GM23338 (cell line): ENCODE measurements around the gene NEU4. TPM values are rescaled to one million over a fixed set of nuclear protein-coding genes. Genes with fewer than 3 reads are reported as not detected.
"Not testable (repeated sequence)": the region's sequence is repeated elsewhere in the genome, so short reads cannot be mapped to it uniquely, and the experiment has no call there.

Source experiments
- ATAC-seq: fragments of 200-7000 bp; cut with Tn5 transposase; 3 replicates; pipeline ENCODE4 v1.9.1; 2020
- DNase-seq: peaks from one replicate; pipeline ENCODE4 v3.0.0-alpha.2; 2015; ENCODE audit warnings: low spot score
- H2AFZ ChIP-seq: fragments of 200-600 bp; sonication (generic); 2 replicates; pipeline ENCODE4 v1.8.0; 2016; ENCODE audit warnings: antibody characterized with exemption, mild to moderate bottlenecking, moderate library complexity
- H3F3A ChIP-seq: fragments of 200-600 bp; sonication (generic); replicated peaks from 2 replicates; pipeline ENCODE4 v1.8.0; 2017; ENCODE audit warnings: antibody characterized with exemption, mixed run types, low read depth
- H3K27ac ChIP-seq: fragments of 200-600 bp; sonication (generic); 2 replicates; pipeline ENCODE4 v1.6.1; 2016; ENCODE audit warnings: low read depth
- H3K27me3 ChIP-seq: fragments of 200-600 bp; sonication (generic); 2 replicates; pipeline ENCODE4 v1.8.0; 2016; ENCODE audit warnings: mild to moderate bottlenecking, mixed run types, moderate library complexity; ENCODE audit not compliant: insufficient read depth
- H3K36me3 ChIP-seq: fragments of 200-600 bp; sonication (generic); 2 replicates; pipeline ENCODE4 v1.8.0; 2016; ENCODE audit warnings: mild to moderate bottlenecking; ENCODE audit not compliant: insufficient read depth
- H3K4me1 ChIP-seq: fragments of 200-600 bp; sonication (generic); 2 replicates; pipeline ENCODE4 v1.8.0; 2016; ENCODE audit warnings: mild to moderate bottlenecking, moderate library complexity; ENCODE audit not compliant: insufficient read depth
- H3K4me2 ChIP-seq: fragments of 200-600 bp; sonication (generic); 2 replicates; pipeline ENCODE4 v1.7.1; 2017; ENCODE audit warnings: mixed run types
- H3K4me3 ChIP-seq: fragments of 200-600 bp; sonication (generic); 2 replicates; pipeline ENCODE4 v1.6.1; 2016; ENCODE audit warnings: mixed run types
- H3K79me2 ChIP-seq: fragments of 200-600 bp; sonication (generic); replicated peaks from 2 replicates; pipeline ENCODE4 v1.8.0; 2017; ENCODE audit warnings: mild to moderate bottlenecking; ENCODE audit not compliant: insufficient read depth
- H3K9me2 ChIP-seq: fragments of 200-600 bp; sonication (generic); 2 replicates; pipeline ENCODE4 v1.8.0; 2017; ENCODE audit not compliant: insufficient read depth
- H4K20me1 ChIP-seq: fragments of 200-600 bp; sonication (generic); replicated peaks from 2 replicates; pipeline ENCODE4 v1.8.0; 2017; ENCODE audit warnings: mild to moderate bottlenecking; ENCODE audit not compliant: insufficient read depth
- H3K27ac Mint-ChIP-seq: 2 replicates; pipeline ENCODE4 v1.8.0; 2020; ENCODE audit warnings: inconsistent platforms, mild to moderate bottlenecking, moderate library complexity, mixed read lengths
- H3K27me3 Mint-ChIP-seq: 3 replicates; pipeline ENCODE4 v1.8.0; 2022; ENCODE audit warnings: low read depth, mild to moderate bottlenecking, moderate library complexity, mixed read lengths, inconsistent platforms; ENCODE audit not compliant: insufficient read depth, poor library complexity
- H3K36me3 Mint-ChIP-seq: 3 replicates; pipeline ENCODE4 v1.8.0; 2021; ENCODE audit warnings: low read depth, mild to moderate bottlenecking, inconsistent platforms, moderate library complexity, mixed read lengths
- H3K4me1 Mint-ChIP-seq: 3 replicates; pipeline ENCODE4 v1.8.0; 2020; ENCODE audit warnings: mild to moderate bottlenecking, inconsistent platforms, mixed read lengths
- H3K4me3 Mint-ChIP-seq: 3 replicates; pipeline ENCODE4 v1.8.0; 2021; ENCODE audit warnings: moderate library complexity, mild to moderate bottlenecking, inconsistent platforms, mixed read lengths
- H3K9me3 Mint-ChIP-seq: 3 replicates; pipeline ENCODE4 v1.8.0; 2020; ENCODE audit warnings: moderate library complexity, mild to moderate bottlenecking, inconsistent platforms, mixed read lengths
- CREB1 ChIP-seq: fragments of 250-450 bp; sonication (Bioruptor Pico); IDR thresholded peaks from 2 replicates; pipeline ENCODE4 v1.5.0; 2020; ENCODE audit warnings: low read depth, mild to moderate bottlenecking, moderate library complexity
- CTCF ChIP-seq, 2 experiments: fragments of 200-600 bp in 1 of 2; sonication (generic) in 1 of 2; conservative IDR thresholded peaks; 2 replicates each; pipeline versions ENCODE4 v1.5.1 to v1.6.1; 2016 to 2017; ENCODE audit warnings: antibody characterized with exemption in 2 of 2, low read depth in 2 of 2, mild to moderate bottlenecking in 2 of 2, moderate library complexity in 1 of 2
- ETS1 ChIP-seq: IDR thresholded peaks from 2 replicates; pipeline ENCODE4 v1.6.1; 2016; ENCODE audit warnings: antibody characterized with exemption
- EZH2 ChIP-seq: fragments of 200-600 bp; sonication (generic); IDR thresholded peaks from one replicate; pipeline ENCODE4 v1.8.0; 2017; ENCODE audit warnings: antibody characterized with exemption, mild to moderate bottlenecking, low read depth; ENCODE audit not compliant: unreplicated experiment
- JUNB ChIP-seq: IDR thresholded peaks from one replicate; pipeline ENCODE4 v1.6.1; 2016; ENCODE audit warnings: antibody characterized with exemption; ENCODE audit not compliant: unreplicated experiment
- POLR2AphosphoS5 ChIP-seq: IDR thresholded peaks from 2 replicates; pipeline ENCODE4 v1.6.1; 2016; ENCODE audit warnings: antibody characterized with exemption, low read depth
- REST ChIP-seq: IDR thresholded peaks from one replicate; pipeline ENCODE4 v1.6.1; 2018; ENCODE audit warnings: antibody characterized with exemption; ENCODE audit not compliant: unreplicated experiment
- STAT1 ChIP-seq: IDR thresholded peaks from one replicate; pipeline ENCODE4 v1.6.1; 2016; ENCODE audit warnings: antibody characterized with exemption; ENCODE audit not compliant: unreplicated experiment
- polyA plus RNA-seq: library from polyadenylated mRNA; unstranded; fragments of >200 nt; fragmentation: Nextera tagmentation; extraction: Ambion mirVana; gene quantifications from 2 replicates; pipeline ENCODE4 v1.2.1, GENCODE V29; 2016
- total RNA-seq: library from RNA; depleted of rRNA; stranded (reverse); fragments of >200 nt; shearing (Covaris generic); gene quantifications from 2 replicates; pipeline ENCODE4 v1.2.3, GENCODE V29; 2014

The NEU4 gene
- total and polyA plus RNA-seq, 2 experiments from 2014 or later, result 0.29 to 1.2 TPM

- H3K27me3 Mint-ChIP-seq, result peaks cover 31% of the 10 kb centered on the region
- H3K27me3 ChIP-seq, H3K4me2 ChIP-seq, H3K27ac Mint-ChIP-seq, H3K27ac ChIP-seq, H2AFZ ChIP-seq, H3K4me3 ChIP-seq, H3K79me2 ChIP-seq, H4K20me1 ChIP-seq, H3K36me3 ChIP-seq, H3K9me2 ChIP-seq, DNase-seq, H3K4me1 ChIP-seq, ATAC-seq: not testable (repeated sequence)
- peaks cover 17% of the 10 kb centered on the region for H3K4me1 Mint-ChIP-seq
- peaks cover 18% of the 10 kb centered on the region for H3F3A ChIP-seq
- peaks cover 13% of the 10 kb centered on the region for H3K36me3 Mint-ChIP-seq
- peak overlapping the region; percentile 38; the same call in 2 of the 3 replicates for H3K4me3 Mint-ChIP-seq
- peaks cover 40% of the 10 kb centered on the region for H3K9me3 Mint-ChIP-seq
These were observed 14.8 kb downstream of the NEU4 start for GRCh38 chr2:241823531-241824437.

GRCh38 chr2:241827394-241827793, 18.4 kb downstream of the NEU4 start:
- H3K4me3 Mint-ChIP-seq, result no peak overlapping the region
- Histone ChIP-seq H3K36me3 (no peaks in the 10 kb centered on the region), H3K27ac (no peak overlapping the region), H3K79me2 (no peaks in the 10 kb centered on the region), H3K4me3 (no peak overlapping the region), H4K20me1 (no peaks in the 10 kb centered on the region), H3F3A (peaks cover 12% of the 10 kb centered on the region), H2AFZ (no peak overlapping the region), H3K27me3 (no peaks in the 10 kb centered on the region), H3K9me2 (no peaks in the 10 kb centered on the region), H3K4me2 (no peak overlapping the region), H3K4me1 (no peaks in the 10 kb centered on the region)
- peaks cover 39% of the 10 kb centered on the region for H3K9me3 Mint-ChIP-seq
- peaks cover 12% of the 10 kb centered on the region for H3K36me3 Mint-ChIP-seq
- ATAC-seq (no peak), DNase-seq (no peak)
- peaks cover 12% of the 10 kb centered on the region for H3K4me1 Mint-ChIP-seq
- peaks cover 20% of the 10 kb centered on the region for H3K27me3 Mint-ChIP-seq
- H3K27ac Mint-ChIP-seq, result no peak overlapping the region
- TF ChIP-seq EZH2, result no peak
- TF ChIP-seq REST, result no peak
- no peak for TF ChIP-seq STAT1
- no peak for TF ChIP-seq CTCF (conservative IDR thresholded peaks at IDR 0.05; ENCODE audit: low read depth in 2 of 2)
- no peak for TF ChIP-seq POLR2AphosphoS5
- TF ChIP-seq ETS1, result no peak
- TF ChIP-seq JUNB, result no peak
- no peak for TF ChIP-seq CREB1 (CRISPR knock-in tag)
